GM12874 (cell line): ENCODE data around the gene DONSON.

Experiments
- TF ChIP-seq, protein P1 (sequence below): IDR thresholded peaks from 2 replicates; pipeline ENCODE4 v1.5.1; 2011; ENCODE audit warnings: low read depth, mild to moderate bottlenecking, control low read depth, low read length, moderate library complexity; ENCODE audit not compliant: insufficient read depth

The DONSON gene

DNA sequence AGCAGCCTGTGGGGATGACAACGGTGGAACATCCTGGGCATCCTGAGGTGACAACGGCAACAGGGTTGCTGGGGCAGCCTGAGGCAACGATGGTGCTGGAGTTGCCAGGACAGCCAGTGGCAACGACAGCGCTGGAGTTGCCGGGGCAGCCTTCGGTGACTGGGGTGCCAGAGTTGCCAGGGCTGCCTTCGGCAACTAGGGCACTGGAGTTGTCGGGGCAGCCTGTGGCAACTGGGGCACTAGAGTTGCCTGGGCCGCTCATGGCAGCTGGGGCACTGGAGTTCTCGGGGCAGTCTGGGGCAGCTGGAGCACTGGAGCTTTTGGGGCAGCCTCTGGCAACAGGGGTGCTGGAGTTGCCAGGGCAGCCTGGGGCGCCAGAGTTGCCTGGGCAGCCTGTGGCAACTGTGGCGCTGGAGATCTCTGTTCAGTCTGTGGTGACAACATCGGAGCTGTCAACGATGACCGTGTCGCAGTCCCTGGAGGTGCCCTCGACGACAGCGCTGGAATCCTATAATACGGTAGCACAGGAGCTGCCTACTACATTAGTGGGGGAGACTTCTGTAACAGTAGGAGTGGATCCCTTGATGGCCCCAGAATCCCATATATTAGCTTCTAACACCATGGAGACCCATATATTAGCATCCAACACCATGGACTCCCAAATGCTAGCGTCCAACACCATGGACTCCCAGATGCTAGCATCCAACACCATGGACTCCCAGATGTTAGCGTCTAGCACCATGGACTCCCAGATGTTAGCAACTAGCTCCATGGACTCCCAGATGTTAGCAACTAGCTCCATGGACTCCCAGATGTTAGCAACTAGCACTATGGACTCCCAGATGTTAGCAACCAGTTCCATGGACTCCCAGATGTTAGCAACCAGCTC lies 37.5 kb downstream of the DONSON start:
- TF ChIP-seq, protein P1, sequence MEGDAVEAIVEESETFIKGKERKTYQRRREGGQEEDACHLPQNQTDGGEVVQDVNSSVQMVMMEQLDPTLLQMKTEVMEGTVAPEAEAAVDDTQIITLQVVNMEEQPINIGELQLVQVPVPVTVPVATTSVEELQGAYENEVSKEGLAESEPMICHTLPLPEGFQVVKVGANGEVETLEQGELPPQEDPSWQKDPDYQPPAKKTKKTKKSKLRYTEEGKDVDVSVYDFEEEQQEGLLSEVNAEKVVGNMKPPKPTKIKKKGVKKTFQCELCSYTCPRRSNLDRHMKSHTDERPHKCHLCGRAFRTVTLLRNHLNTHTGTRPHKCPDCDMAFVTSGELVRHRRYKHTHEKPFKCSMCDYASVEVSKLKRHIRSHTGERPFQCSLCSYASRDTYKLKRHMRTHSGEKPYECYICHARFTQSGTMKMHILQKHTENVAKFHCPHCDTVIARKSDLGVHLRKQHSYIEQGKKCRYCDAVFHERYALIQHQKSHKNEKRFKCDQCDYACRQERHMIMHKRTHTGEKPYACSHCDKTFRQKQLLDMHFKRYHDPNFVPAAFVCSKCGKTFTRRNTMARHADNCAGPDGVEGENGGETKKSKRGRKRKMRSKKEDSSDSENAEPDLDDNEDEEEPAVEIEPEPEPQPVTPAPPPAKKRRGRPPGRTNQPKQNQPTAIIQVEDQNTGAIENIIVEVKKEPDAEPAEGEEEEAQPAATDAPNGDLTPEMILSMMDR, result no peak

DNA sequence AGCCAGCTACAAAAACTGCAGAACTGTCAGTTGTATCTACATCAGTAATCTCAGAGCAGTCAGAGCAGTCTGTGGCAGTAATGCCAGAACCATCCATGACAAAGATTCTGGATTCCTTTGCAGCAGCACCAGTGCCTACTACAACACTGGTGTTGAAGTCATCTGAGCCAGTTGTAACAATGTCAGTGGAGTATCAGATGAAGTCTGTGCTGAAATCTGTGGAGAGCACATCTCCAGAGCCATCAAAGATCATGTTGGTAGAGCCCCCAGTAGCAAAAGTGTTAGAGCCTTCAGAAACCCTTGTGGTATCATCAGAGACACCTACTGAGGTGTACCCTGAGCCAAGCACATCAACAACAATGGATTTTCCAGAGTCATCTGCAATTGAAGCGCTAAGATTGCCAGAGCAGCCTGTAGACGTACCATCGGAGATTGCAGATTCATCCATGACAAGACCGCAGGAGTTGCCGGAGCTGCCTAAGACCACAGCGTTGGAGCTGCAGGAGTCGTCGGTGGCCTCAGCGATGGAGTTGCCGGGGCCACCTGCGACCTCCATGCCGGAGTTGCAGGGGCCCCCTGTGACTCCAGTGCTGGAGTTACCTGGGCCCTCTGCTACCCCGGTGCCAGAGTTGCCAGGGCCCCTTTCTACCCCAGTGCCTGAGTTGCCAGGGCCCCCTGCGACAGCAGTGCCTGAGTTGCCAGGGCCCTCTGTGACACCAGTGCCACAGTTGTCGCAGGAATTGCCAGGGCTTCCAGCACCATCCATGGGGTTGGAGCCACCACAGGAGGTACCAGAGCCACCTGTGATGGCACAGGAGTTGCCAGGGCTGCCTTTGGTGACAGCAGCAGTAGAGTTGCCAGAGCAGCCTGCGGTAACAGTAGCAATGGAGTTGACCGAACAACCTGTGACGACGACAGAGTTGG lies 38.4 kb downstream of the DONSON start:
- TF ChIP-seq, protein P1, result no peak

DNA sequence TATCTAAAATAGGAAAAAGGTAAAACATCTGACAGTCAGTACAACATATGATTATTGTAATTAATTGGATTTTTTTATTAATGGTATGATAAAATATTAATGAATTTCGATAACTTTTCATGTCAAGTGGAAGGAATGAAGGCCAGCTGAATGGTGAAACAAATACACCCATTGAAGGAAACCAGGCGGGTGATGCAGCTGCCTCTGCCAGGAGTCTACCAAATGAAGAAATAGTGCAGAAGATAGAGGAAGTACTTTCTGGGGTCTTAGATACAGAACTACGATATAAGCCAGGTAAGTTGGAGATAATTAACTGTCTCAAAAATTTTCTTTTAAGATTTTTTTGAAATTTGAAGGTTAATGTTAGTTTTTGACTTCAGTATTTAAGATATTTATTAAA lies 42.4 kb downstream of the DONSON start:
- TF ChIP-seq, protein P1, result no peak

DNA sequence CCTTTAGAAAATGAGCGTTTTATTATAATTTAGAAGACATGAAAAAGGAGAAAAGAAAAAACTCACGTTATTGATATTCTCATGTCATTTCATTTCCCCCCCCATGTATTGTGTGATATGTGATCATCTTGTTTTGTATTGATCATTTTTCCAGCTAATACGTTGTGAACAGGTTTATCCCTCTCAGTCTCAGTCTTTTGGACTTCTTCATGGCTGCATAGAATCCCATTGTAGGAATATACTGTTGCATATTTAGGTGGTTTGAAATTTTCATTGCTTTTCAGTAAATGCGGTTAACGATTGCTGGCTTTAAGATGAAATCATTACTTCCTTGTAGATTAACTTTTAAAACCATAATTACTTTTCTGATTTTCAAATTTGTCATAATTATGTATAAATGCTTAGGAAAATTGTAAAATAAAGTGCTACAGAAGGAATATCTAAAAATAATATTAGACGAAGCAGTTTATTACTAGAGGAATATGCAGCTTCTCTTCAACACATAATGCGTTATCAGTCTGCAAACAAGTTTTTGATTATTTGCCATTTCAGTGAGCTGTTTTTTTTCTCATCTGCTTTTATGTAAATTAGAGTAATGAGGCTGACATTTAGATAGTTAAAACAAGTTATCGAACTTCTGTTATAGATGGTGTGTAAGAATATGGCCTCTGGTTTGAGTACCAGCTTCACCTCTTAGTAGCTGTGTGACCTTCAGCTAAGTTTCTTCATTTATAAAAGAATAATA lies 43.9 kb downstream of the DONSON start:
- TF ChIP-seq, protein P1, result no peak

DNA sequence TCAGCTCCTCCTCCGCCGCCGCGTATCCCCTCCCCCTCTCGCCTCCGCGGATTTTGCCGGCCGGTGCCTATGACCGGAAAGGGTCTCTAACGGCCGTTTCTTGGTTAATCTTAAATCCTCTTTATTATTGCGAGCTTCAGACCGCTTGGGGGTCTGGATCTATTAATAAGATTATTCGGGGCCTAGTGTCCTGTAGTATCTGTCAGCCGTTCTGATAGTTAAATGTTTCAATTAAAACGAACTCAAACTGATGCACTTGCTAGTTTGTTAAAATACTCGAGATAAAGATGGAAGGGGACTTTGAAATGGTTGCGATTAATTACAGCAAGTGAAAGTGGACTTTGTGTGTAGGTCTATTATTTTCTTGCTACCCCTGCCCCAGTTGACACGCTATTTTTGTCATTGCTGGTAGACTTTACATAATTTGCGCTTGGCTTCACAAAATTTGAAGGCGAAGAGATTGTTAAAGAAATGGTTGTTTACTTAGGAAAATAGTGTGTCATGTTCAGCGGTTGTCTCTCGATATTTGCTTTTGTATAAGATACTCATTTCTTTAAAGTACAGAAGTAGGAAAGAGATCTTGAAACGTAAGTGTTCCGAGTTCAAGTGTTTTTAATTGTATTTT lies 44.9 kb downstream of the DONSON start:
- TF ChIP-seq, protein P1, result no peak

DNA sequence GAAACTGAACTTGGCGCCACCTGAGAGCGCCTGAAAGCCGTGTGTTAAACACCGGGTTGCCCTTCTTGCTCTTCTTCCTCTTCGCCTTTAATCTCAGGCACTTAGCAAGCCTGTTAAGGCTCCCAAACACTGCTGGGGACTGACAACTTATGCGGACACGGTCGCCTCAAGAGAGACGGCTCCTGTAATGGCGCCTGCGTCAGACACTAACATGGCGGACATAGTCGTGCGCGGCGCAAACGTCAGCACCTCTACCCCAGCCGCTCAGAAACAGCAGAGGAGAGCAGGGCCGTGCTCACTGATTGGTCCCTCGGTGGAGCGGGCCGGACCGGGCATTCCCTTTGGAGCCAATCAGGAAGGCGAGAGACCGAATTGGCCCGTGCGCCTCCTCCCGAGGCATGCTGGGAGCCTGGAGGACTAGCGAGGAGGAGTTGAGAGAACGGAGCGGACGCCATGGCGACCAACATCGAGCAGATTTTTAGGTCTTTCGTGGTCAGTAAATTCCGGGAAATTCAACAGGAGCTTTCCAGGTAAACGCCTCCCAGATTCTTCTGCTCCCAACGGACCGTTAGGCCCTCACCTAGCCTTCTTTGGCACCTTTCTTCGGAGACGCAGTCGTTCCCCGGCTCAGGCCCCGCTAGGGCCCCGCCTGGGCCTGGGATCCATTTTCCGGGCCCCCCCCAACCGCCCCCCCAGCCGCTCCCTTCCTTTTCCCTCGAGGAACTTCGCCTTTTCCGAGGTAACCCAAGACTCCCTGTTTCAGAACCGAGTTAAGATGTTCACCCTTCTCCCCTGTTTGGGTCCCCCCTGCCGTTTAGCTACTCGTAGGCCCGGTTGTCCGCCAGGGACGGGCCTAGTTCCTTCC lies 45.6 kb downstream of the DONSON start, which contains the start of gene SON:
Gene SON (plus strand): TSS at position 399 of the 865 bp plus-strand sequence. CDS start 55 bp downstream, at position 454.
- TF ChIP-seq, protein P1, result no peak
